Pancreas (tissue), 10 donors: Measurements from ENCODE around the gene OTULIN. TPM values are rescaled to one million over a fixed set of nuclear protein-coding genes. Genes with fewer than 3 reads are reported as not detected.

Experiments
- ATAC-seq, 4 donors: fragments of 200-7000 bp; cut with Tn5 transposase; one replicate each; pipeline versions ENCODE4 v1.8.0 to v1.9.1; 2020; ENCODE audit warnings: mild to moderate bottlenecking in 4 of 4, moderate library complexity in 4 of 4
- DNase-seq, 6 donors: peaks; one replicate each; pipeline ENCODE4 v3.0.0-alpha.2; 2020
- FAIRE-seq: peaks from 2 replicates; lab custom pipeline; 2012; peaks lifted over from hg19 to GRCh38; lab: Jason Lieb, UNC
- H3K27ac ChIP-seq, 4 donors: fragments of 200-600 bp; sonication (generic); 1 replicate in 3 of 4; 2 replicates in 1 of 4; pipeline versions ENCODE4 v1.5.0 to v1.8.0; 2020
- H3K27me3 ChIP-seq, 4 donors: fragments of 200-600 bp; one replicate each; pipeline ENCODE4 v1.8.0; 2021
- H3K36me3 ChIP-seq, 3 donors: fragments of 200-600 bp; sonication (generic) in 1 of 3; one replicate each; pipeline versions ENCODE4 v1.5.0 to v1.8.0; 2020 to 2021
- H3K4me1 ChIP-seq, 3 donors: fragments of 200-600 bp; one replicate each; pipeline ENCODE4 v1.8.0; 2021
- H3K4me3 ChIP-seq, 4 donors: fragments of 200-600 bp; sonication (generic) in 2 of 4; one replicate each; pipeline versions ENCODE4 v1.5.0 to v1.8.0; 2020 to 2021
- H3K9me3 ChIP-seq, 4 donors: fragments of 200-600 bp; one replicate each; pipeline ENCODE4 v1.8.0; 2021
- WGBS, 2 donors: extraction: QIAGEN DNeasy Blood & Tissue Kit; methylation state at CpG; one replicate each; pipeline ENCODE4 v1.1.7; 2013; 5-methylcytosine and 5-hydroxymethylcytosine counted together
- intact Hi-C, 3 donors: fragments of 100-400 bp; cut with DNase I; formaldehyde crosslinking; loops; one replicate each; pipeline versions ENCODE4 v1.11.1 to v1.14.2; 2022
- polyA plus RNA-seq, 2 donors: library from polyadenylated mRNA; stranded (reverse); fragments of 200-250 nt; gene quantifications; one replicate each; pipeline ENCODE4 v1.2.3, GENCODE V29; 2013
- total RNA-seq, 6 donors: library from RNA; stranded (reverse); fragmentation: NEBNext Ultra II Directional in 4 of 6; extraction: Animal tissue kit (Norgen Biotek cat#: 25700) in 4 of 6; gene quantifications; one replicate each; pipeline versions ENCODE4 v1.2.1 to v1.2.4, GENCODE V29; 2021 to 2023
- TF ChIP-seq, protein P1 (sequence below), 4 donors: fragments of 200-600 bp; sonication (generic) in 3 of 4; IDR thresholded peaks; one replicate each; pipeline versions ENCODE4 v1.5.0 to v1.8.0; 2021; ENCODE audit warnings: antibody characterized with exemption in 4 of 4
- donor health status: healthy with polysubstance abuse.
- donor health status: DM: no; HTN: no; CAD: no; lungs with moderate emphysema.
- donor health status: DM: no; HTN: no; CAD: no.
- donor health status: control.
- donor health status: control.
- donor health status: Bipolar disorder and iron deficiency.
- donor health status: DM: yes; HTN: yes; CAD: no.
- donor health status: DM: no; HTN: no; CAD: no.
- donor health status: DM: no; HTN: no; CAD: no.
- donor health status: DM: yes; HTN: yes; CAD: no.

The OTULIN gene
- total and polyA plus RNA-seq, 8 donors, result 4.7 to 21.6 (median 11.5) TPM

DNA sequence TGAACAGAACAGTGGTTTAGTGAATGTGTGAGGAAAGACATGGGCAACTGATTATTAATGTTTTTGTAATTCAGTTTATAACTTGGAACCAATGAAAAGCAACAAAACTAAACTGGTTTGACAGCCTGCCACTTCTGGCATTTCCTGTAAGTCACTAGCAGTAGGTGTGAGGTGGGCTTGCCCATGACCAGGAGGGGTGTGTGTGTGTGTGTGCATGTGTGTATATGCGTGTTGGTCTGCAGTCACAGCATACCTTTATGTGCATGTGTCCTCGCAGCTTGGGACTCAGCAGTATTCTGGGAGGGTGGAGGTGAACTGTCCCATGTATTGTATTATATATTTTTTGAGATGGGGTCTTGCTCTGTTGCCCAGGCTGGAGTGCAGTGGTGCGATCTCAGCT is 32.3 kb downstream of the OTULIN start:
- Histone ChIP-seq H3K27ac (no peak overlapping the region), H3K4me1 (no peaks in the 10 kb centered on the region), H3K9me3 (no peaks in the 10 kb centered on the region), H3K4me3 (no peak overlapping the region), H3K27me3 (no peaks in the 10 kb centered on the region), H3K36me3 (peaks cover 0 to 19% (median 5%) of the 10 kb centered on the region in 3 donors)
- intact Hi-C loops, result no loop called here
- ATAC-seq, result no peak
- DNase-seq, result no peak
- WGBS, 2 donors, result 97% methylated on average over 3 of the region's 3 CpGs
- no peak for FAIRE-seq
- TF ChIP-seq, protein P1, sequence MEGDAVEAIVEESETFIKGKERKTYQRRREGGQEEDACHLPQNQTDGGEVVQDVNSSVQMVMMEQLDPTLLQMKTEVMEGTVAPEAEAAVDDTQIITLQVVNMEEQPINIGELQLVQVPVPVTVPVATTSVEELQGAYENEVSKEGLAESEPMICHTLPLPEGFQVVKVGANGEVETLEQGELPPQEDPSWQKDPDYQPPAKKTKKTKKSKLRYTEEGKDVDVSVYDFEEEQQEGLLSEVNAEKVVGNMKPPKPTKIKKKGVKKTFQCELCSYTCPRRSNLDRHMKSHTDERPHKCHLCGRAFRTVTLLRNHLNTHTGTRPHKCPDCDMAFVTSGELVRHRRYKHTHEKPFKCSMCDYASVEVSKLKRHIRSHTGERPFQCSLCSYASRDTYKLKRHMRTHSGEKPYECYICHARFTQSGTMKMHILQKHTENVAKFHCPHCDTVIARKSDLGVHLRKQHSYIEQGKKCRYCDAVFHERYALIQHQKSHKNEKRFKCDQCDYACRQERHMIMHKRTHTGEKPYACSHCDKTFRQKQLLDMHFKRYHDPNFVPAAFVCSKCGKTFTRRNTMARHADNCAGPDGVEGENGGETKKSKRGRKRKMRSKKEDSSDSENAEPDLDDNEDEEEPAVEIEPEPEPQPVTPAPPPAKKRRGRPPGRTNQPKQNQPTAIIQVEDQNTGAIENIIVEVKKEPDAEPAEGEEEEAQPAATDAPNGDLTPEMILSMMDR (IDR thresholded peaks at IDR 0.05), result no peak

DNA sequence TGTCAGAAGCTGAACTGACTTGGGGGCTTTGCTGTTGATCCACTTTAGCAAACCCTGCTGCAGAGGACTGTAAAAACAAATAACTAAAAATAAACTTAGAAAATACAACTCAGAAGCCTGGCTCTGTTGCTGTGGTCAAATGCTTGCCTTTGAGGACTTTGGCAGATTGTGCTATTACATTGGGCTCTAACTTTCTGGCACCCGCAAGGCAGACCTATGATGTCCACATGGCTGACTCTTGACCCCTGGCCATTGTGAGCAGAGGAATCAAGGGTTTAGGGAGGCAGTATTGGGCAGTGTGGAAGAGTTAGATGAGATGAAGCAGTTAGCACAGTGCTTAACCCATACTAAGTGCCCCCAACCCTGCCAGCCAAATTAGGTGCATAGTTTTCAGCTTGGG is 34.0 kb downstream of the OTULIN start:
- no peak overlapping the region for H3K4me3 ChIP-seq
- ATAC-seq (no peak), DNase-seq (no peak), FAIRE-seq (no peak)
- H3K27ac ChIP-seq, result no peak overlapping the region
- TF ChIP-seq, protein P1 (IDR thresholded peaks at IDR 0.05), result no peak
- intact Hi-C loops, result no loop called here
- H3K27me3 ChIP-seq, result no peaks in the 10 kb centered on the region
- no peaks in the 10 kb centered on the region for H3K9me3 ChIP-seq
- H3K4me1 ChIP-seq, result no peaks in the 10 kb centered on the region
- peaks cover 0 to 7% (median 0%) of the 10 kb centered on the region in 3 donors for H3K36me3 ChIP-seq
- WGBS, 2 donors, result 99 to 100% methylated on average over 1 of the region's 1 CpG

DNA sequence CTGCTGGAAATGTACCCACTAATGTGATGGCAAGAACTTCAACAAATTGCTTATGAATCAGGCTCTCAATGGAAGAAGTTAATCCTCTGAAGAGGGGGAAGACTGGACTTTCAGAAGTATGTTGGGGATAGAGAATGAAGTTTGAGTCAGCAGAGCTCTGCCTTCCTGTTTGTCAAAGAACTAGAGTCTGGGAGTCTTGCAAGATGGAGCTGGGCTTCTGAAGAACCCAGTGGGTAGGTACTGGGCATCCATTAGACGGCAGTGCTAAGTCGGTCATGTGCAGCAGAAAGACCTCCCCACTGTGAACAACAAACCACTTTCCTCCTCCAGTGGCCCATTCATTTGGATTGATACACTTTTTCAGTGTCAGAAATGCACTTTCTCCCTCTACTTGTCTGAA is 34.6 kb downstream of the OTULIN start:
- WGBS, 2 donors, result 90 to 95% methylated on average over 2 of the region's 2 CpGs
- no peak for DNase-seq
- Histone ChIP-seq H3K36me3 (peaks cover 0 to under 1% (median 0%) of the 10 kb centered on the region in 3 donors), H3K9me3 (no peaks in the 10 kb centered on the region), H3K27ac (no peak overlapping the region), H3K4me3 (no peak overlapping the region), H3K27me3 (no peaks in the 10 kb centered on the region), H3K4me1 (no peaks in the 10 kb centered on the region)
- intact Hi-C loops, result no loop called here
- no peak for ATAC-seq
- TF ChIP-seq, protein P1 (IDR thresholded peaks at IDR 0.05), result no peak
- FAIRE-seq, result no peak

DNA sequence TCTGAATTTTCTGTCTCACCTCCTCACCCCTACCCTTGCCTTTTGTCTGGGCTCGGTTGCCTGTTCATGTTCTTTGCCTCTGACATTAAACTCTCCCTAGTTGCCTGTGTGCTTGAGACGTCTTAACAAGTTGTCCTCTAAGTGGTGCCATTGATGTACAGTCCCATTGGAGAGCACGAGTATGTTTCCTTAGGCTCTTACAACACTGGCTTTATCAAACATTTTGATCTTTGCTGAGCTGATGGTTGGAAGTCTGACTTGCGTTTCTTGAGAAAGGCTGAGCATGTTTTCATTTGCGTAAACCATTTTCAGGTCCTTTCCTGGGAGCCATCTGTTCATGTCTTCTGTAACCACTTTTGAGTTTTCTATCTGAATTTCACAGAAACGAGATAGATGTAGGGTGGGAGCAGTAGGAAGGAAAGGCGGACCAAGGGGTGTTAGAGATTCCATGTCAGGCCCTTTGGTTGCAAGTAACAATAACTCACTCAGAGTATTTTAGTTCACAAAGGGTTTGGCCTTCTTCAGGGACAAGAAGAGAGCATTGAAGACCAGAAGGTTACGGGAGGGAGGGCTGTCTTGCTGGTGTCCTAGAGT is 35.4 kb downstream of the OTULIN start:
- Histone ChIP-seq H3K4me1 (no peaks in the 10 kb centered on the region), H3K36me3 (no peaks in the 10 kb centered on the region), H3K9me3 (no peaks in the 10 kb centered on the region), H3K27me3 (no peaks in the 10 kb centered on the region), H3K27ac (no peak overlapping the region), H3K4me3 (no peak overlapping the region)
- no peak for FAIRE-seq
- no peak for DNase-seq
- intact Hi-C loops, result no loop called here
- TF ChIP-seq, protein P1 (IDR thresholded peaks at IDR 0.05), result no peak
- 83 to 93% methylated on average over 8 of the region's 8 CpGs for WGBS, 2 donors
- ATAC-seq, result no peak
